NCI-H1930 (cell line): ENCODE measurements around the gene CGB1.
"Not testable (repeated sequence)": the region's sequence is repeated elsewhere in the genome, so short reads cannot be mapped to it uniquely, and the experiment has no call there.

Source experiments
- DNase-seq, 2 experiments: peaks; one replicate each; lab custom pipeline; 2025; lab: John Stamatoyannopoulos, UW

The CGB1 gene

DNA sequence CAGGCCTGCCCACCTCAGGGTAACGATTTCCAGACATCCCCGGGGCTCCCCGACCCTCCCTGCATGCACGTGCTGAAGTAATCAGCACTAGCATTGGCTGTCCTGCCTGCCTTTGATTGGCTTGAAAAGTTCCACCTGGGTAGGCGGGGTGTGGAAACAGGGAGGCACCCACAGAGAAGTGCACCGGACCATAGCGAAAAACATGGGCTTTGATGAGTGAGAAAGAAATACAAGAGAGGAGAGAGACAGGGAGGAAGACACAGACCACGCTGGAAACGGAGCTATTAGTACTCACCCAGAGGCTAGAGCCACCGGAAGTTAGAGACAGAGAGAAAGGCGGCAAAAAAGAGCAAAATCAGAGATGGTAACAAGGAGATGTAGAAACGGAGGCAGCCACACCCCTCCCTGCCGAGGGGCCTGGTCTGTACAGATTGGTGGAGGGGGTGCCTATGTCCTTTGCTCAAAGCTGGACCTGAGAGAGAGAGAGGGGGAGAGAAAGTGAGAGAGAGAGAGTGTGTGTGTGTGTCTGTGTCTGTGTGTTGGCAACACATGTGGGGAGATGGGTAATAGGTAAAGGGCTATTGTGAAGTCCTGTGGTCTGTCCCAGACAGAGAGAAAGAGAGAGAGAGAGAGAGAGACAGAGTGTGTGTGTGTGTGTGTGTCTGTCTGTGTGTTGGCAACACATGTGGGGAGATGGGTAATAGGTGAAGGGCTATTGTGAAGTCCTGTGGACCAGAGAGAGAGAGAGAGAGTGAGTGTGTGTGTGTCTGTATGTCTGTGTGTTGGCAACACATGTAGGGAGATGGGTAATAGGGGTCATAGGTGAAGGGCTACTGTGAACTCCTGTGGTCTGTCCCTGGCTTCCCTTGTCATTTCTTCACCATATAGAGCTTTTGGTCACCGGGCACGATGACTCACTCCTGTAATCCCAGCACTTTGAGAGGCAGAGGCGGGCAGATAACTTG is 15.5 kb downstream of the CGB1 start:
- DNase-seq = no peak

DNA sequence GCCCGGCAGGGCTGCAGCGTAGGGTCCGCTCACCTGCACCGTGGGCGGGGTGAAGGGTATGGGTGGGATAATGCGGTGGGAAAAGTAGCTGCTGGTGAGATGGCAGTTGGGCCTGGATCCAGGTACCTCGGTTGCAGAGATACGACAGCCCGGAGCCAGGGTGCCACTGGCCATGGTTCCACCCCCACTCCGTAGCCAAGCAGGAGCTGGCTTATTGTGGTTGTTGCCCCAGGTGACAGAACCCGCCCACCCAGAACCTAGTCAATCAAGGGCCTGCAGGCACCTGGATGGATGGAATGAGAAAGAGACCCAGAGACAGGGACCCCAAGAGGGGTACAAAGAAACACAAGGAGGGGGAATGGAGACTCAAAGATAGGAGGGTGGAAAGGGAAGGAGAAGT is 16.4 kb downstream of the CGB1 start:
- DNase-seq = no peak

DNA sequence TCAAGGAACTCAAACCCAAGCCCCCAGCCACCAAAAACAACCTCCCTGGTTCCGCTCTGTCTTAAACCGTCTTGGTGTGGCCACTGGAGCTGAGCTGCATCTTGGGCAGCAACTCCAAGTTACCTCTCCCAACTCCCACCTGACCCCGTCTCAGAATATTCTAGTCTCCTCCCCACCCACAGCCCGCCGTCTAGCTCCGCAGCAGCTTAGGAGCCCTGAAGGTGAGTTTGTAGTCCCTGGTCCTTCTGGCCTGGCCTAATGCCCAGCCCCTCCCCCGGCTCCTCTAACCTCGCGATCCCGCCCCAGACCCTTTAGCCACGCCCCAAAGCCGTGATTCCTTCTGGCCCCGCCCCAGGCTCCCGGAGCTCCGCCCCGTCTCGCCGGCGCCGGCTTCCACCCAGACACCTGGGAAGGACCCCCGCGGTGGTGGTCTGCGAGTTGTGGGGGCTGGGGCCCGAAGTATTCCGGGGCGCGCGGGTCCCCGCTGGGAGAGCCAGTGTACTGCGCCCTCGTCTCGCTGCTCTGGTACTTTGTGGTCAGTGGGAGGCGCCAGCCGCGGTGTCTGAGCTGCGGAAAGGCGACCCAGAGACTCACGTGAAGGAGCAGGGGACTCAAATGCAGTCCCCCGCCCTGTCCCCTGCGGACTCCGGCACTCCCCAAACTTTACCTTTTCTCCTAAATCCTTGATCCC is 17.3 kb downstream of the CGB1 start:
- peak; percentile 47 to 68 for DNase-seq

DNA sequence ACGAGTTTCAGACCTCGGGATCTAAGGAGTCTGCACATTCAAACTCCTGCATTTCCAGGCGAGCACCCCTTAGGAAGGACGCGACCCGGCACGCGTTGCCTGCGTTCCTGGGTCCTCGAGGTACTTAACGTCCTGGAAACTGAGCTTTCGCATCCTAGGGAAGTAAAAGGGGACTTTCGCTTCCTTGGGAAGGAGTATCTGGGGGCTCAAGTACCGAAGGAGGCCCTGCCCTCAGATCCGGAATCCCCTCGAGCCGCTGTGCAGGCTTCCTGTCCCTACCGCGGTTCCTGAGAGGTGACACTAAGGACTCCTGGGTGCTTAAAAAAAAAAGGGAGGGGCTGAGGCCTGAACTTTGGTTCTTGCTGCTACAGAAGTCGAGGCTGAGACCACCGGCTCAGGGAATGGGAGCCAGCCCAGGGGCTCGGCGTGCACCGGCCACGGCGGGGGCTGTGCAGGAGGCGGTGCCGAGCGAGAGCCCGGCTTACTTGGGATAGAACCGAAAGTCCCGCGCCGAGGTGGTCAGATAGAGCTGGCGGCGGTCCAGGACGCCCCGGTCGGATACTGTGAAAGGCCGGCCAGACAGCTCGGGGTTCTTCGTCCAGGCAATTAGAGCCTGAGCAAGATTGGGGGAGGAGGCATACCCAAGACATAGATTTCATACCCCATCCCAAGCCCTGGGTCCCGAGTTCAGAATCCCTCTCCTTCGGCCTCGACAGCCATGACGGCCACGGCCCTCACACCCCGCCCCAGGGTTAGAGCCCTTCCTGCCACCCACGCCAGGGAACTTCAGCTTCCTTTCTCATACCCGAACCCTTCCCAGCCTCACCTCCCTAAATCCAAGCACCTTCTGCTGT is 18.1 kb downstream of the CGB1 start:
- not testable (repeated sequence) for DNase-seq

DNA sequence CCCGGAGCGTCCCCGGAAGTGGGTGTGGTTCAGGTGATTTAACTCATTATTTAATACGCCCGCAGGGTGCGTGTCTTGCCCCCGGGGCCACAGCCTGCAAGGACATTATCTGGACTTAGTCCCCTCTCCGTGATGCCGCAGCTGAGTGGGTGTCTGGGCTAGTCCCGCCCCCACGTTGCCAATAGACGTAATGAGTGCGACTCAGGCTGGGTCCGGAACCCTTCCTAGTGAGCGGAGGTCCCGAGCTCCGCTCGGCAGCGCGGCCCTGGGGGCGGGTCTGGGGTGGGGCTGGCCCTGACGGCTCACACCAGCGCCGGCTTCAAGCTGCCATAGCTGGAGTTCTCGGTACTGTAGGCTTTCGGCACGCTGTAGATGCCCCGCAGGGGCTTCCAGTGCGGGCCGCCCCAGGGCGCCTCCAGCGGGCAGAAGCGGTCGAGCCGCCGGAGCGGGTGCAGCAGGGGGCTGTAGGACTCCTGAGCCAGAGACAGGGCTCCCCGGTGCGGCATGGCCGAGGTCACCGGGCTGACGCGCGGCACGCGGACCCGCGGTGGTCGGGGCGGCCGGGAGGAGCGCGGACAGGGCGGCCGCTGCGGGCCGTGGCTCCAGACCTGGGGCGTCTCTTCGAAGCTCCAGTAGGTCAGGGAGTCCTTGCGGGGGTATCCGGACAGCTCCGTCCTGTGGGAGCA is 18.9 kb downstream of the CGB1 start:
- DNase-seq = peak; percentile 55 to 80

DNA sequence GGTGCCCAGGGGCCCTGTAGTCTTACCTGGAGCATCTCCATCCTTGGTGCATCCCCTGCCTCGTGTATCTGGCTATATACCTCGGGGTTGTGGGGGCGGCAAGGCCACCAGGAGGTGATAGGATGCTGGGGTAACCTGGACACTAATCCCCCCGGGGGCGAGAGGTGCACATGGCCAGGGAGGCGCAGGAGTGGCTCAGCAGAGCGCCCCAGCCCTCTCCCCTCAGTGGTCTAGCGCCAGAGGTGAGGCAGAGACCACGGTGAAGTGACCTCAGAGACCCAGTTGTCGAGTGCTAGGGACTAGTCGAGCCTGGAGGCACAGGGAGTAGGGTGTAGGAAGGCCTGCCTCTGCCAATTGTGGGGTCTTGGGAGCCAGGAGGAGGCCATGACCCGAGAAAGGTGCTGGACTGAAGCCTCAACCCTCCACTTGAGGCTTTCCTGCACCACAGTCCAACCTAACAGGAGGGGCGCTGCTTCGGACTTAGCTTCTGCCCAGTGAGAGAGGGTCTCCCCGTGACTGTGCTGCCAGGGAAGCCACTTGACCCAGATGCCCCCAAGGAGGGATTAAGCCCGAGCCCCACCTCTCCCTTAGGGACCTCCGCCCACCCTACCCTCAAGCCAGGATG is 19.5 kb downstream of the CGB1 start, which contains the start of gene LHB:
LHB (minus strand) TSS at position 51 of the 625 bp plus-strand sequence; CDS start at position 41, 10 bp downstream.
- DNase-seq = no peak

DNA sequence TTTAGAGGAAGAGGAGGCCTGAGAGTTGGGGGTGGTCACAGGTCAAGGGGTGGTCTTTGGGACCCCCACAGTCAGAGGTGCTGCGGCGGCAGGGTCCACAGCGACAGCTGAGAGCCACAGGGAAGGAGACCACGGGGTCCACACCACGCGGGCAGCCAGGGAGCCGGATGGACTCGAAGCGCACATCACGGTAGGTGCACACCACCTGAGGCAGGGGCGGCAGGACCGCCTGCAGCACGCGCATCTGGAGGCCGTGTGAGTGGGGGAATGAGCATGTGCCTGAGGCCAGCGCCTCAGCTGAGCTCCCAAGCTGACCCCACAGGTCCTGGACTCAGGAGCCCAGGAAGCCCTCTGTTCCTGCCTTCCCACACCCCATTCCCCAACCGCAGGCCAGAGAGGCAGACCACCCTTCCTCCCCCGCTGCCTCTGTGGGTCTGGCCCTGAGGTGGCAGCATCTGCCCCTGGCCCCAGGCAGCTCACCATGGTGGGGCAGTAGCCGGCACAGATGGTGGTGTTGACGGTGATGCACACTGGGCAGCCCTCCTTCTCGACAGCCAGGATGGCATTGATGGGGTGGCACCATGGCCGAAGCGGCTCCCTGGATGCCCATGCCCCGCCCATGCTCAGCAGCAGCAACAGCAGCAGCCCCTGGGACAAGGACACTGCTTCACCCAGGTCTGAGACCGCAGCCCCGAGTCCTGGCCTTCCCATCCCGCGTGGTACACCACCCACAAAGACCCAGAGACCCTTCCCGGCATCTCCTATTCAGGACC is 20.4 kb downstream of the CGB1 start:
- DNase-seq = no peak

DNA sequence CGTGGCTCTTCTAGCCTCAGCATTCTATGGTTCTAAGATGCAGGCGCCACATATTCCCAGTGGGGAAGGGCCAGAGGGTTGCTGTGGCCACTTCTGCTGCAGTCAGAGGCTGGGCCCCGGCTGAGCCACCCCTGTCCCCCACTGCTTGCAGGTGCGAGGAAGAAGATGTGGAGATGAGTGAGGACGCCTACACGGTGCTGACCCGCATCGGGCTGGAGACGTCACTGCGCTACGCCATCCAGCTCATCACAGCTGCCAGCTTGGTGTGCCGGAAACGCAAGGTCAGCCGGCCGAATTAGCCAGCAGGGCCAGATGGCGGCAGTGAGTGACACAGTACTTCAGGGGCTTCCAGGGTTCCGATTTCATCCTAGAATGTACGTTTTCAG is 21.8 kb downstream of the CGB1 start:
- DNase-seq = no peak

DNA sequence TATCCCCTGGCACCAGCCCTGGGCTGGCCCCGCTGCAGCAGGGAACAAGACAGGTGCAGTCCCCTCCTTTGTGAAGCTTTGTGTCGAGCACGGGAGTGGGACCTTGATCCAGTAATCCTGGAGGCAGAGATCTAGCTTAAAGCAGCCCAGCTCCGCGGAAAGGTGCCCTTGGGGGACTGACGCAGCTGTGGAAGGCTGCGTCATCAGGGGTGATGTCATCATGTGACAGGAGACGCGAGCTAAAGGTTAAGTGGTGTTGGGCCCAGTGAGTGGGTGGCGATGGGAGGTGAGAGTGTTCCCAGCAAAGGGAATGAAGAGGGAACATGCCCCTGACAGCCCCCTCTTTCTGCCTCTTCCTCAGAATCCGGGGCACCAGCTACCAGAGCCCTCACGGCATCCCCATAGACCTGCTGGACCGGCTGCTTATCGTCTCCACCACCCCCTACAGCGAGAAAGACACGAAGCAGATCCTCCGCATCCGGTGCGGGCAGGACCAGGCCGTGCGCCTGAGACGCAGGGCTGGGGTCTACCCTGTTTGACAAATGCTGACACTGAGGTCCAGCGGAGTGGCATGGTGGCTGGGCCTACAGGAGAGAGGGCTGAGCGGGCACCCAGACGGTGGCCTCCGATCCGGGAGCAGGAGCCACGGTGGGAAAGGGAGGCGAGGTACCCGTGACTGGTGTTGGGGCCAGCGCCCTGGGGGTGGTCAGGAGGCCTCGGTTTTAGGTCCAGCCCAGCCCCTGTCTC is 22.4 kb downstream of the CGB1 start:
- DNase-seq = no peak

DNA sequence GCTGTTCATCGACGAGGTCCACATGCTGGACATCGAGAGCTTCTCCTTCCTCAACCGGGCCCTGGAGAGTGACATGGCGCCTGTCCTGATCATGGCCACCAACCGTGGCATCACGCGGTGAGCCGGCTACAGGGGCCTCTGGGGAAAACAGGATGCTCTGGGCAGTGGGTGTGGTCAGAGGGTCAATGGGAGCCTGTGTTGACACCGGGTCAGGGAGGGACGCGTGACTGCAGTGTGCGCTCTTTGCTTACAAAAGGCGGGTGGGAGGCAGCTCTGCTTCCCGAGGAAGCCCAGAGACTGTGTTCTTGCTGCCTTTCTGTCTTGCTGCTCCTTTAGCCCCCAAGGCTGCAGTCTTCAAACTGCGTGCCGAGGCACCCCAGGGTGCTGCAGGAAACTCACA is 25.5 kb downstream of the CGB1 start:
- no peak for DNase-seq

DNA sequence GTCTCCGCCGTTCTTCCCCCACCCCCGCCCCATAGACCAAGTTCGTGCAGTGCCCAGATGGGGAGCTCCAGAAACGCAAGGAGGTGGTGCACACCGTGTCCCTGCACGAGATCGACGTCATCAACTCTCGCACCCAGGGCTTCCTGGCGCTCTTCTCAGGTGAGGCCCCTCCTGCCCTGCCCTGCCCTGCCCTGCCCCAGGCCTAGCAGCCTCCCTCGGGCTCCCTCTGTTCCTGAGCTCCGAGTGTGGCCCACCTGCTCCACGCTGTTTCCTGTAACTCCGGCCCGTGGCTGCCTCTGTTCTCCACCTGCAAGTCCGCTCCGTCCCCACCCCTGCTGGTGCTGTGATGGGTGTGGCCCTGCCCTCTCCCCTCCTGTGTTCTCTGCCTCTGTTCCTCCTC is 26.2 kb downstream of the CGB1 start:
- no peak for DNase-seq

DNA sequence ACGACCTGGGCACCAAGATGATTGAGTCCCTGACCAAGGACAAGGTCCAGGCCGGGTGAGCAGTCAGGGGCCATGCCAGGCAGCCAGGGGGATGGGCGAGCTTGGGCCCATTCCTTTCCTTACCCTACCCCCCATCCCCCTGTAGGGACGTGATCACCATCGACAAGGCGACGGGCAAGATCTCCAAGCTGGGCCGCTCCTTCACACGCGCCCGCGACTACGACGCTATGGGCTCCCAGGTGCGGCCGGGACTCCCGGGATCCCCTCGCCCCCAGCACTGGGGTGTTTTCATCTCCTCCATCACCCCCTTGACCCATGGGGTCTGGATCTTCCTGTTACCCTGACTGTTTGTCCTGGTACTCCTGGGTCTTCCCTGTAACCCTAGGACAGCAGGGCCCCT is 26.9 kb downstream of the CGB1 start:
- no peak for DNase-seq

DNA sequence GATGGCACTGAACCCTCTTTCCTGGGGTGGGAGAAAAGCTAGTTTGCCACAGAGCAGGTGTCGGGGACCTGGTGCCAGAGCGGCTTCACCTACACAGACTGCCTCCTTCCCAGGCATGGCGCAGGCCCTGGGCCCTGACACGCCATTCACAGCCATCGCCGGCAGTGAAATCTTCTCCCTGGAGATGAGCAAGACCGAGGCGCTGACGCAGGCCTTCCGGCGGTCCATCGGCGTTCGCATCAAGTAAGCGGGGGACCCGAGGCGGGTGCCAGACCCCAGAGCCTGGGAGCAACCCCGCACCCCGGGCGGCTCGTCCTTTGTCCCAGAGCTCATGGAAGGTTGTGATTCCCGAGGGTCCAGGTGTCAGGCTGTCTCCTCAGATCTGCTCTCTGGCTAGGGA is 29.8 kb downstream of the CGB1 start:
- DNase-seq = no peak

DNA sequence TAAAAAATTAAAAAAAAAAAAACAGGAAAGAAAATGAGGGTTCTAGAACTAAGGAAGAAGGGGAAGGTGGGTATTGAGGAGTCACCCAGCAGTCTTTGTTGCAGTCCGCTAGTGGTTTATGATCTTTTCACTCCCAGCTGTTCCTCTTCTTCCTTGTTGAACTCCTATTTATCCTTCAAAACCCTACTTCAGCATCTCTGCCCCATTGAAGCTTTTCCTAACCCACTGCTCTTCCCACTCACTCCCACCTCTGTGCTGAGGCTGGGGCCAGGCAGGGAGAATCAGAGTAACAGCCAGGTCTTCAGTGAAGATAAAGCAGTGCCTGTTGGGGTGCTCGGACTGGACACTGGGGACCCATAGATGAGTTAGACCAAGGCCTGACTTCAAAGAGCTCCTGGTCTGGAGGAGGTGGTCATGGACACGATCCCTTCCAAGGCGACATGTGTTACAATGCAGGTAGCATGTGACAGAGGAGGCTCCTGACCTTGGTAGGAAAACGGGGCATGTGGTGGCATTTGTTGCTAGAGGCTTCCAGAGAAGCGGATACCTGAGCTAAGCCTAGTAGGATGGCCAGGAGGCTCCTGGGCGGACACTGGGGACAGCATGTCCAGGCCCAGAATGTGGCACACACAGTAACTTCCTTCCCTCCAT is 31.6 kb downstream of the CGB1 start:
- no peak for DNase-seq

DNA sequence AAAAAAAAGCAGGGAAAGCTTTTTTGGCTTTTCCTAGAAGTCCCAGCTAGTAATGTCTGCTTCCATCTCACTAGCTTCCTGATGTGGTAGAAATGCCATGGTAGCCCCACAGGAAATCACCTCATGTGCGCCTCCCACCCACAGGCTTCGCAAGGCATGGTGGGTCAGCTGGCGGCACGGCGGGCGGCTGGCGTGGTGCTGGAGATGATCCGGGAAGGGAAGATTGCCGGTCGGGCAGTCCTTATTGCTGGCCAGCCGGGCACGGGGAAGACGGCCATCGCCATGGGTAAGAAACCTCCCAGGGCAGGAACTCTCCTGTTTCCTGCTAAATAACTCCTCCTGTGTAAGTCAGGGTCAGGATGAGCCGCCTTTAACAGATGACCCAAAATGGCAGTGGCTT is 32.6 kb downstream of the CGB1 start:
- DNase-seq = no peak

DNA sequence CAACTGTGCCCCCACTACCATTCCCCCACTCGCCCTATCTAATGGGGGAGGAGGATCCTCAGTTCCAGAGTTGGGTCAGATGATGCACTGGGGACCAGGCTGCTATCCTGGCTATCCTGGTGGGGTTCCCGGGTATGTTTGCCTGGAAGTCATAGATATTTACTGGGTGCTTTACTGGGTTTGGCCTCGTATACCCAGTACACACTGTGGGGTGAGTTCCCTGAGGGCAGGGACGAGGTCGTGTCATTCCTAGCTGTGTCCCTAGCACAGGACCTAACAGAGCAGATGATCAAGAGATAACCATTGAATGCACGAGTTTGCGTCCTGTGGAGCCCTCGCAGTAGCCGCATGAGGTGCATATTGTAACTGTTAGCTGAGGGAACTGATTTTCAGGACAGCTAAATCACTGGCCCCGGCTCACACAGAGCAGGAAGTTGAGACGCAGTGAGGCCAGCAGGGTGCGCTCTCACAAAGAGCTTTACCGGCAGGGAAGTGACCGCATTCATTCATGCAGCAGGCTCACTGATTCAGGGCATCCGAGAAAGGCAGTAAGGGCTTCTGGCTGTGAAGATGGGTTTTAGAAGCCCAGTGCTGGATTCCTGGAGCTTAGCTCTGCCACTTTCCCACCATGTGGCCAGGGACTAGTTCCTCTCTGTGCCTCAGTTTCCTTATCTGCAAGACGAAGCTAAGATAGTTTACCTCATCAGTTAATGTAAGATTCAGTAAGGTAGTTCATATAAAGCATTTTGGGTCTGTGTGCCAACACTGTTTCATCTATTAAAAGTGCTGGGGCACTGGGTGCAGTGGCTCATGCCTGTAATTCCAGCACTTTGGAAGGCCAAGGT is 37.0 kb downstream of the CGB1 start:
- no peak for DNase-seq

DNA sequence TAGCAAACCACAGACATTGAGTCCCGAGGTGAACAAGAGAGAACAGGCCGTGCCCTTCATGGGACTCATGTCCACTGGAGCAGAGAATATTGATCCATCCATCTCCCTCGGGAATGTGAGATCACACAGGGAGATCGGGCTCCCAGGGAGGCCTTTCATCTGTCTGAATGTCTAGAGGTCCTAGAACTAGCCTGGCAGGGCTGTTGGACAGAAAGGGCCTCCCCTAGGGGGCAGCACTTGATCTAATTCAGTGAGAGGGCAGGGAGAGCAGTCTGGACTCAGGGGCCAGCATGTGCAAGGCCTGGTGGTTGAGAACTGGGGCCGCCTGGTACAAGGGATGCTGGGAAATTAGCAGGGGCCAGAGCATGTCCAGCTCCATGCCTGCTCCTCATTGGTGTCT is 38.7 kb downstream of the CGB1 start:
- DNase-seq = peak; percentile 40 to 63

DNA sequence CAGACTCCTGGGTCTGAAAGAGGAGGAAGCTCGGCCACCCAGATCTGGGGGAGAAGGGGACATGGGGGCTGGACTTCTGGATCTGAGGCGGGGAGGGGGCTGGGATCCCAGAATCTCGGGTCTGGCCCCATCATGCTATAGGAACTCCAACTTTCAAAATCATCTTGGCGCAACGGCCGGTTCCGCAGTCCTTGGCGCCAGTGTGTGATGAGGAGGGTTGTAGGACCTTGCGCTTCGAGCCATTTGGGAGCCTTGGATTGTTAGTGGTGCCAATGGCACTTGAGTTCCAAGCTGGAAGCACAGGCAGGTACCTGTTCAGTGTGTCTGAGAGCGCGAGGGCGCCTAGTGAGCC is 42.7 kb downstream of the CGB1 start:
- DNase-seq = no peak
